Osteoblast (primary cell): ENCODE data around the gene MTA1. TPM values are rescaled to one million over a fixed set of nuclear protein-coding genes. Genes with fewer than 3 reads are reported as not detected.

Source experiments
- DNase-seq: peaks from one replicate; pipeline ENCODE4 v3.0.0; 2011; ENCODE audit warnings: low spot score, mixed read lengths; ENCODE audit not compliant: insufficient read length; ENCODE audit errors: missing footprints
- H2AFZ ChIP-seq: 2 replicates; pipeline ENCODE4 v1.6.0; 2011; ENCODE audit warnings: mild to moderate bottlenecking, low read length
- H3K27ac ChIP-seq: 2 replicates; pipeline ENCODE4 v1.5.1; 2011; ENCODE audit warnings: mild to moderate bottlenecking, low read depth, low read length, moderate library complexity
- H3K27me3 ChIP-seq: 2 replicates; pipeline ENCODE4 v1.6.0; 2012; ENCODE audit warnings: mild to moderate bottlenecking, control low read depth, inconsistent platforms, low read length, moderate library complexity; ENCODE audit not compliant: insufficient read depth
- H3K36me3 ChIP-seq: 2 replicates; pipeline ENCODE4 v1.5.1; 2011; ENCODE audit warnings: mild to moderate bottlenecking, low read length, control low read depth, moderate library complexity; ENCODE audit not compliant: insufficient read depth
- H3K4me1 ChIP-seq: 2 replicates; pipeline ENCODE4 v1.5.1; 2011; ENCODE audit warnings: mild to moderate bottlenecking, low read length, control low read depth, moderate library complexity; ENCODE audit not compliant: insufficient read depth
- H3K4me2 ChIP-seq: 2 replicates; pipeline ENCODE4 v1.6.0; 2011; ENCODE audit warnings: mild to moderate bottlenecking, low read length; ENCODE audit not compliant: insufficient read depth
- H3K4me3 ChIP-seq: fragments of 200-600 bp; sonication (generic); 3 replicates; pipeline ENCODE4 v1.5.1; 2012; ENCODE audit warnings: mild to moderate bottlenecking, low read length, inconsistent platforms; ENCODE audit not compliant: insufficient read depth
- H3K79me2 ChIP-seq: 2 replicates; pipeline ENCODE4 v1.6.0; 2012; ENCODE audit warnings: mild to moderate bottlenecking, low read length, control low read depth, inconsistent platforms; ENCODE audit not compliant: insufficient read depth
- H3K9me3 ChIP-seq: 2 replicates; pipeline ENCODE4 v1.5.1; 2011; ENCODE audit warnings: low read depth, low read length, control low read depth
- H4K20me1 ChIP-seq: 2 replicates; pipeline ENCODE4 v1.6.0; 2012; ENCODE audit warnings: mild to moderate bottlenecking, low read length, control low read depth; ENCODE audit not compliant: insufficient read depth
- total RNA-seq: library from RNA; depleted of rRNA; stranded (reverse); fragments of >200 nt; gene quantifications from 2 replicates; pipeline ENCODE4 v1.2.3, GENCODE V29; 2012
- TF ChIP-seq, protein P1 (sequence below): IDR thresholded peaks from 2 replicates; pipeline ENCODE4 v1.5.1; 2011; ENCODE audit warnings: mild to moderate bottlenecking, low read depth, low read length, moderate library complexity; ENCODE audit errors: extremely low read depth

The MTA1 gene
- total RNA-seq, 1 donor = 60.4 TPM

DNA sequence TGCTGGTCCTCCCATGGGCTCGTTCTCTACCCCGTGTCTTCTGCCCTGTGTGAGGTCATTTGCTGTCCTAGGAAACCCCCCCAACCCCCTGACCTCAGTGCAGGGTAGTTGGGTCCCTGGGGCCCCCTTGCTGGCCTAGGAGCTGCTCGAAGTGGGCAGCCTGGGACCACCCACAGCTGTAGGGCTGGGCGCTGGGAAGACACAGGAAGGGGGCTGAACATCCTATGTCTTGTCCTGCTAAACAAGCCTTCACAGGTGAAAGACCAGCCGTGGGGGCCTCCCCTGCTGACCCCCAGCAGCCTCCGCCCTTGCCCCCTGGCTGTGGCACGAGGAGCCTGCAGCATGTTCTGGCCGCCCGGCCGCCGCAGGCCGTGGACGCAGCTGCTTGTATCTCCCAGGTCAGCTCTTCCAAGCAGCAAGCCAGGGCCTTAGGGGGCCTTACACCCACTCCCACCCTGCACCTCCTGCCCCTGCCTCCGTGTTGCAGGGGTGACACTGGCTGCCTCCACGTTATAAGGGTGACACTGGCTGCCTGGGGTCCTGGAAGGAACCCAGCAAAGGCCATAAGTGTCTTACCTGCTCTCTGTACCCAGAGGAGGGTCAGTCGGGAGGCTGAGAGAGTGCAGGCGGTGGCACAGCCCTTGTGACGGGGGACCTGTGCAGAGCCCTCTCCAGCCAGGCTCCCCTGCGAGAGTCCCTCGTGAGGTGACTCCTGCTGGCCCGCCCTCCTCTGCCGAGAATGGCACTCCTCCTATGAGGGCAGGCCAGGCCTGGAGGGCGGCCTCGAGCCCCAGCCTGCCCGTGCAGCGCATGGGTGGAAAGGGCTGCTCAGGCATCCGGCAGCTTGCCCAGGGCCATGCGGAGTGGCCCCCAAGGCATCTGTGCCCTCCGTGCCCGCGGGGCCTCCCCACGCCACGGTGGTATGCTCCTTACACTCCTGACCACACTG is 32.8 kb upstream of the MTA1 start:
- no peaks in the 10 kb centered on the region for H3K79me2 ChIP-seq
- H2AFZ ChIP-seq = no peak overlapping the region
- no peaks in the 10 kb centered on the region for H4K20me1 ChIP-seq
- H3K4me3 ChIP-seq = no peak overlapping the region
- H3K36me3 ChIP-seq = no peaks in the 10 kb centered on the region
- no peak overlapping the region for H3K27ac ChIP-seq
- H3K9me3 ChIP-seq = no peaks in the 10 kb centered on the region
- TF ChIP-seq, protein P1, sequence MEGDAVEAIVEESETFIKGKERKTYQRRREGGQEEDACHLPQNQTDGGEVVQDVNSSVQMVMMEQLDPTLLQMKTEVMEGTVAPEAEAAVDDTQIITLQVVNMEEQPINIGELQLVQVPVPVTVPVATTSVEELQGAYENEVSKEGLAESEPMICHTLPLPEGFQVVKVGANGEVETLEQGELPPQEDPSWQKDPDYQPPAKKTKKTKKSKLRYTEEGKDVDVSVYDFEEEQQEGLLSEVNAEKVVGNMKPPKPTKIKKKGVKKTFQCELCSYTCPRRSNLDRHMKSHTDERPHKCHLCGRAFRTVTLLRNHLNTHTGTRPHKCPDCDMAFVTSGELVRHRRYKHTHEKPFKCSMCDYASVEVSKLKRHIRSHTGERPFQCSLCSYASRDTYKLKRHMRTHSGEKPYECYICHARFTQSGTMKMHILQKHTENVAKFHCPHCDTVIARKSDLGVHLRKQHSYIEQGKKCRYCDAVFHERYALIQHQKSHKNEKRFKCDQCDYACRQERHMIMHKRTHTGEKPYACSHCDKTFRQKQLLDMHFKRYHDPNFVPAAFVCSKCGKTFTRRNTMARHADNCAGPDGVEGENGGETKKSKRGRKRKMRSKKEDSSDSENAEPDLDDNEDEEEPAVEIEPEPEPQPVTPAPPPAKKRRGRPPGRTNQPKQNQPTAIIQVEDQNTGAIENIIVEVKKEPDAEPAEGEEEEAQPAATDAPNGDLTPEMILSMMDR = no peak
- H3K4me1 ChIP-seq = no peaks in the 10 kb centered on the region
- DNase-seq = peak; percentile 87
- no peaks in the 10 kb centered on the region for H3K27me3 ChIP-seq
- no peak overlapping the region for H3K4me2 ChIP-seq

DNA sequence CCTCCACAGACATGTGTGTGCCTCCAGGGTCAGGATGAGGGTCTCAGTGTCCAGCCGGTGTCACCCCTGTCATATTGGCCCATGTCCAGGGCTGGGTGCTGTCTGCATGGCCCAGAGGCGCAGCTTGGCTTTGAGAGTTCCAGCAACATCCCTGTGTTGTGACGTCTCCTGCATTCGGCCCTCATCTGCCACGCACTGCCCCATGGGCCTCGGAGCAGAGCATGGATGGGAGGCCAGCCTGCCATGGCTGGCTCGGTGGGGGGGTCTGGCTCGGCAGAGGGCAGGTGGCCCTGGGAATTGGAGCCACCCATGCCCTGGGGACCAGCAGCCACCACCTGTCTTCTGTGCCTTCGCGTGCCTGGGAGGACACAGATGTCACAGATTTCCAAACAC is 32.1 kb upstream of the MTA1 start:
- Histone ChIP-seq H3K4me1 (no peaks in the 10 kb centered on the region), H4K20me1 (no peaks in the 10 kb centered on the region), H3K4me2 (no peak overlapping the region), H3K9me3 (no peaks in the 10 kb centered on the region), H3K79me2 (no peaks in the 10 kb centered on the region), H3K27ac (no peak overlapping the region), H2AFZ (no peak overlapping the region), H3K4me3 (no peak overlapping the region), H3K36me3 (no peaks in the 10 kb centered on the region), H3K27me3 (no peaks in the 10 kb centered on the region)
- peak; percentile 79 for DNase-seq
- TF ChIP-seq, protein P1 = no peak

DNA sequence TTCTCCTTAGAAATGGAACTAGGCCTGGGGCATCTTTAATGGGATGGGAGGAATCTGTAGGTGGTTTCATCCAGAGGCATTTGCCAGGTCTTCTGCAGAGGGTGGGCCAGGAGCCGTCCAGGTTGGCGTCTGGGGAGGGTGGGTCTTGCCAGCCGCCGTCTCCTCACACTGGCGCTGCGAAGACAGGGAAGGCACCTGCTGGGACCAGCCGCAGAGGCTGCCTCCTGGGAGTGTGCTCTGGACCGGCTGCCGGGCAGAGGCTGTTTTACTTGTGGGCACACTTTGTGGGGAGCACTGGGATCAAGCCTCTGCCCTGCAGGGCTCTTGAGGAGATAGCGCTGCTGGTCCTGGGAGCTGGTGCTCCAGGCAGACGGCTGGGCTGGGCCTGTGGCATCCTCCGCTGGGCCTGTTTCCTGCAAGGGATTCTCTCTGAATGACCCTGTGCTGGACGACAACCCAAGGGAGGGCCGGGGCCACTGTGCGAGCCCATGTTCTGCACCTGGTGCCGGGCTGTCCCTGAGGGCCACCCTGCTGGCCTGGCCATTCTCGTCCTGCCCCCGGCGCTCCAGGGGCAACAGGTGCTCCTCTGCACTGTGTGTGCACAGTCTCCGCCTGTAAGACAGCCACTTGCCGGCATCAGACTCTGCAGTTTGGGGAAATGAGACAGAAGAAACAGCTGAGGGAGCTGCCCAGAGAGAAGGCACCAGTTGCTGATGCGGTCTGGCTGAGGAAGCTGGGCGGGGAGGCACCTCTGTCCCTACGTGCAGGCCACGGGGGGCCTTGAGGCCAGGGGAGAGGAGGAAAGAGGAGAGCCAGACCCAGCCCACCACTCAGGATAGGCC is 31.3 kb upstream of the MTA1 start:
- Histone ChIP-seq H3K27ac (no peak overlapping the region), H4K20me1 (no peaks in the 10 kb centered on the region), H3K36me3 (no peaks in the 10 kb centered on the region), H3K4me3 (no peak overlapping the region), H3K4me1 (no peaks in the 10 kb centered on the region), H3K27me3 (no peaks in the 10 kb centered on the region), H3K9me3 (no peaks in the 10 kb centered on the region), H3K4me2 (no peak overlapping the region), H3K79me2 (no peaks in the 10 kb centered on the region), H2AFZ (no peak overlapping the region)
- TF ChIP-seq, protein P1 = no peak
- peak; percentile 81 for DNase-seq

DNA sequence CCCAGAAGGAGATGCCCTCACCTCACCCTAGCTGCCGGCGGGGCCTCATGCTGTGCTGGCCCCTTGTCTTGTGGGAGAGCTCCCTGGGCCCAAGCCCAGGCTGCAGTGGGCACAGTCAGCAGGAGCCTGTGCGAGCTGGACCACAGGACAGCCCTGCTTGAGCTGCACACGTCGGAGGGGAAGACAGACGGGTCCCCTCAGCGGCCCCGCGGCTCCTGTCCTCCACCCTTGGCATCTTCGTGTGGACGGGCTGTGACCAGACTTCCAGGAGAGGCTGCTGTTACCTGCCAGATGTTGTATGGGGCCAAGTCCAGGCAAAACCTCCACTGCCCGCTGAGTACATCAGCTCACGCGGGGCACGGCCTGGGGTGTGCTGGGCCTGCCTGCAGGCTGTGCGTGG is 30.7 kb upstream of the MTA1 start:
- H3K27ac ChIP-seq = no peak overlapping the region

More for the DNA sequence above, 30.7 kb upstream of the MTA1 start:
- no peaks in the 10 kb centered on the region for H4K20me1 ChIP-seq
- no peak overlapping the region for H3K4me2 ChIP-seq
- no peaks in the 10 kb centered on the region for H3K27me3 ChIP-seq
- DNase-seq = peak; percentile 42
- H3K79me2 ChIP-seq = no peaks in the 10 kb centered on the region
- H3K4me1 ChIP-seq = no peaks in the 10 kb centered on the region
- no peaks in the 10 kb centered on the region for H3K9me3 ChIP-seq
- no peaks in the 10 kb centered on the region for H3K36me3 ChIP-seq
- no peak overlapping the region for H3K4me3 ChIP-seq
- no peak overlapping the region for H2AFZ ChIP-seq
- TF ChIP-seq, protein P1 = no peak
